GM12801 (cell line): ENCODE measurements around the gene ACAP3.

Experiments
- TF ChIP-seq, protein P1 (sequence below): IDR thresholded peaks from one replicate; pipeline ENCODE4 v1.5.1; 2011; ENCODE audit warnings: control low read depth; ENCODE audit not compliant: insufficient read length; ENCODE audit errors: extremely low read depth

Gene ACAP3

DNA sequence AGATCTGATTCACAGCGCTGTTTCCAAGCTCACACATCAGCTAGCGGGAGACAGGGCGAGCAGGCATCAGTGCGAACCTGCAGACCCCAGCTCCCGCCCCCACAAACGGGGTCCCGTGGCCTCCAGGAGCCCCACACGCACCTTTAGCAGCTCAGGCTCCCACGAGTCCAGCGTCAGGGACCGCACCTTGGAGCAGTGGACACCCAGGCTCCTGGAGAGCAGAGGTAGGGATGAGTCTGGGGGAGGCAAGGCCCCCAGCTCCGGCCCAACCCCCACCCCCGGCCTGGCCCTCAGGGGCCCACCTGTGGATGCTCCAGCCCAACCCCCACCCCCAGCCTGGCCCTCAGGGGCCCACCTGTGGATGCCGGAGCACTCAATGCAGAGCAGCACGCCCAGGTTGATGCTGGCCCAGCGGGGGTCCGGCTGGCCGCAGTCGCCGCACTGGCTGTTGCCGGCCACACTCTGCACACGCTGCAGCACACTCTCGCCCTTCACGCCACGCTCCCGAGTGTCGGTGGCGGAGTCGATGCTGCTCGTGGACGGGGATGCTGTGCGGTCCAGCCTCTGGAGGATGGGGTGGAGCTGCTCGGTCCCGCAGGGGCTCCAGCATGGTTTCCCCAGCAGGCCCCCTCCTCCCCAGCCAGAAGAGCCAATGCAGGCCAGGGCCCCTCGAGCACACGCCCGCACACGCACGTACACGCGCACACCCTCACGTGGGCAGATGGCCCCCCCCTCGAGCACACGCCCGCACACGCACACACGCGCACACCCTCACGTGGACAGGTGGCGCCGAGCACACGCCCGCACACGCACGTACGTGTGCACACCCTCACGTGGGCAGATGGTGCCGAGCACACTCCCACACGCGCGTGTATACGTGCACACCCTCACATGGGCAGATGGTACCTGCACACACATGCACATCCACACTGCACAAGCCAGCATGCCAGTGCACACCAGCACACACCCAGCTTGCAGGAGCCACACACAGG, 11.4 kb downstream of the ACAP3 start:
- TF ChIP-seq, protein P1, sequence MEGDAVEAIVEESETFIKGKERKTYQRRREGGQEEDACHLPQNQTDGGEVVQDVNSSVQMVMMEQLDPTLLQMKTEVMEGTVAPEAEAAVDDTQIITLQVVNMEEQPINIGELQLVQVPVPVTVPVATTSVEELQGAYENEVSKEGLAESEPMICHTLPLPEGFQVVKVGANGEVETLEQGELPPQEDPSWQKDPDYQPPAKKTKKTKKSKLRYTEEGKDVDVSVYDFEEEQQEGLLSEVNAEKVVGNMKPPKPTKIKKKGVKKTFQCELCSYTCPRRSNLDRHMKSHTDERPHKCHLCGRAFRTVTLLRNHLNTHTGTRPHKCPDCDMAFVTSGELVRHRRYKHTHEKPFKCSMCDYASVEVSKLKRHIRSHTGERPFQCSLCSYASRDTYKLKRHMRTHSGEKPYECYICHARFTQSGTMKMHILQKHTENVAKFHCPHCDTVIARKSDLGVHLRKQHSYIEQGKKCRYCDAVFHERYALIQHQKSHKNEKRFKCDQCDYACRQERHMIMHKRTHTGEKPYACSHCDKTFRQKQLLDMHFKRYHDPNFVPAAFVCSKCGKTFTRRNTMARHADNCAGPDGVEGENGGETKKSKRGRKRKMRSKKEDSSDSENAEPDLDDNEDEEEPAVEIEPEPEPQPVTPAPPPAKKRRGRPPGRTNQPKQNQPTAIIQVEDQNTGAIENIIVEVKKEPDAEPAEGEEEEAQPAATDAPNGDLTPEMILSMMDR = no peak

DNA sequence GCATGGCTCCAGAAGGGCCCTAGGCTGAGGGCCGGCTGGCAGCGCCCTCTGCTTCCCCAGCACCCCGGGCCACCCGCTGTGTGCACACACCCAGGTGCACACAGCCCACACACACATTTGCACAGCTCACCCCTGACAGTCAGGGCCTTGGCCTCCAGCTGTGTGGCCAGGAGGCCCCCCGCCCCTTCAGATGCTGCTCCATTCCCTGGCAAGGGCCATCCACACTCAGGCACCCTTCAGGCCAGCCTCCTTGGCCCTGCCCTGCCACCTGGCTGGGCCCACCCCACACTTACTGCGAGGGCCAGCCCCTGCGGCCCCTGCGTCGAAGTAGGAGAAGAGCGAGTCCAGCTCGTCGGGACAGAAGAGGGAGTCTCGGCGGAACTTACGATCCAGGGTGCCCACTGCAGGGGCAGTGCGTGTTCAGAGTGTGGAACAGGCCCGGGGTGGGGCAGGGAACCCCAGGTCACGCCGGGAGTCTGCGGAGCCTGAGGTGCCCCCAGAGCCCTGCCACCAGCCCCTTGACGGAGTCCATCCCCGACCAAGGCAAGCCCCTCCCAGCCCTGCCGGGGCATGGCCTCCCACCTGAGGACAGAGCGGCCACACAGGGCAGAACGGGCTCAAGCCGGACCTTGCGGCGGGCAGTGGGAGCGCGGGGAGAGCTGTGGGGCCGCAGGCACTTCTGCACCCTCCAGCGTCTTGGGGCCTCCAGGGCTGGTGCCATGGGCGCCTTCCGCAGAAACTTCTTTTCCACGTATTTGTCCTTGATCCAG, 12.4 kb downstream of the ACAP3 start:
- TF ChIP-seq, protein P1 = no peak

DNA sequence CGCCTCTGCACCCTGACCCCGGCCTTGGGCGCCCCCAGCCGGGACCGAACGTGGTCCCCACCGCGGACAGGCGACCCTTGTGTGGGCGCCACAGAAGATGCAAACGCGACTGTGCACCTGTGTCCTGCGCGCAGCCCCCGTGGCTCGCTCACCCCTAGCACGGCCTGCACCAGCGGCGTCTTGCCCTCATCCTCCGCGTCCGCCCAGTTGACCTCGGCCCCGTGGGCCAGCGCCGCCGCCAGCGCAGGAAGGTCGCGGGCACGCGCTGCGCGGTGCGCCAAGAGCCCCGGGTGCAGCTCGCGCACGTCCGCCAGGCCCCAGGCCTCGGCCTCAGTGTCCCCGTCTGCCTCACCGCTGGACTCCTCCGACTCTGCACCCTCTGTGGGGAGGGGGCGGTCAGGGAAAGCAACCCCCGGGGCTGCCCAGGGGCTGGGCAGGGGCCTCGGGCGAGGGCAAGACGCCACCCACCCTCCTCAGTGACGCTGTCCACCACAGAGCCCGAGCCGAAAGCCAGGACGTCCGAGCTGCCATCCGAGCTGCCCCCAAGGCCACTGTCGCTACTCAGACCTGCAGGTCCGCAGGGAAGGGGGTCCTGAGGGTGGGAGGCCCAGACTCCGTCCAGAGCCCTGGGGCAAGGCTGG, 13.4 kb downstream of the ACAP3 start:
- TF ChIP-seq, protein P1 = no peak

GRCh38 chr1:1293263-1294249, 14.2 kb downstream of the ACAP3 start:
- TF ChIP-seq, protein P1 = no peak

- TF ChIP-seq, protein P1 = no peak
These were observed 14.9 kb downstream of the ACAP3 start for GRCh38 chr1:1292851-1293250.

- TF ChIP-seq, protein P1 = no peak
These were observed 15.3 kb downstream of the ACAP3 start for GRCh38 chr1:1292442-1292779.
